A549 (cell line): ENCODE measurements around the gene RHOT1.

Experiments used
- CHD2 ChIP-seq: fragments of 150-350 bp; IDR thresholded peaks from 2 replicates; pipeline ENCODE4 v1.6.1; 2014; ENCODE audit warnings: low read length; ENCODE audit not compliant: partially characterized antibody
- KDM5A ChIP-seq: fragments of 200-600 bp; sonication (generic); IDR thresholded peaks from 2 replicates; pipeline ENCODE4 v1.6.1; 2016; ENCODE audit warnings: antibody characterized with exemption, mild to moderate bottlenecking
- PHF8 ChIP-seq: fragments of 200-600 bp; sonication (generic); IDR thresholded peaks from 2 replicates; pipeline ENCODE4 v1.6.1; 2016; ENCODE audit warnings: low read depth, mild to moderate bottlenecking, antibody characterized with exemption, moderate library complexity, borderline replicate concordance
- POLR2A ChIP-seq: IDR thresholded peaks from 2 replicates; pipeline ENCODE4 v1.6.1; 2012; ENCODE audit warnings: mild to moderate bottlenecking, low read length
- SMC3 ChIP-seq: fragments of >200 bp; sonication (Bioruptor Twin); formaldehyde crosslinking; IDR thresholded peaks from 3 replicates; pipeline ENCODE4 v1.6.1; 2018; ENCODE audit warnings: inconsistent platforms
- TF ChIP-seq, protein P1 (sequence below): fragments of >200 bp; sonication (Bioruptor Twin); formaldehyde crosslinking; IDR thresholded peaks from 3 replicates; pipeline ENCODE4 v1.5.1; 2016
- TF ChIP-seq, protein P2 (sequence below): IDR thresholded peaks from 2 replicates; pipeline ENCODE4 v1.6.1; 2012

DNA sequence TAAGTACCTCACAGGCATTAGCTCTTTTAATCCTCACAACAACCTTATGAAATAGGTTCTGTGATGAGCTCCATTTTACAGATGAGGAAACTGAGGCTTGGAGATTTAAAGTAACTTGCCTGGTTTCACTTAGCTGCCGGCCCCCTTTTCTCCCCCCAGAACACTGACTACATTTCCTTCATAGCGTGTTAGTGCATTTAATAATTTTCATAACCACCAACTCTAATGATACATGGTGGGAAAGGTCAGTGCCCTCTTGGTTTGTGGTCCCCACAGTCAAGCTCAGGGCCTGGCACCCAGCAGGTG lies 16.5 kb upstream of the RHOT1 start:
- TF ChIP-seq, protein P1, sequence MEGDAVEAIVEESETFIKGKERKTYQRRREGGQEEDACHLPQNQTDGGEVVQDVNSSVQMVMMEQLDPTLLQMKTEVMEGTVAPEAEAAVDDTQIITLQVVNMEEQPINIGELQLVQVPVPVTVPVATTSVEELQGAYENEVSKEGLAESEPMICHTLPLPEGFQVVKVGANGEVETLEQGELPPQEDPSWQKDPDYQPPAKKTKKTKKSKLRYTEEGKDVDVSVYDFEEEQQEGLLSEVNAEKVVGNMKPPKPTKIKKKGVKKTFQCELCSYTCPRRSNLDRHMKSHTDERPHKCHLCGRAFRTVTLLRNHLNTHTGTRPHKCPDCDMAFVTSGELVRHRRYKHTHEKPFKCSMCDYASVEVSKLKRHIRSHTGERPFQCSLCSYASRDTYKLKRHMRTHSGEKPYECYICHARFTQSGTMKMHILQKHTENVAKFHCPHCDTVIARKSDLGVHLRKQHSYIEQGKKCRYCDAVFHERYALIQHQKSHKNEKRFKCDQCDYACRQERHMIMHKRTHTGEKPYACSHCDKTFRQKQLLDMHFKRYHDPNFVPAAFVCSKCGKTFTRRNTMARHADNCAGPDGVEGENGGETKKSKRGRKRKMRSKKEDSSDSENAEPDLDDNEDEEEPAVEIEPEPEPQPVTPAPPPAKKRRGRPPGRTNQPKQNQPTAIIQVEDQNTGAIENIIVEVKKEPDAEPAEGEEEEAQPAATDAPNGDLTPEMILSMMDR, result no peak
- TF ChIP-seq PHF8, result no peak
- no peak for TF ChIP-seq SMC3
- TF ChIP-seq KDM5A, result no peak
- no peak for TF ChIP-seq POLR2A
- TF ChIP-seq, protein P2, sequence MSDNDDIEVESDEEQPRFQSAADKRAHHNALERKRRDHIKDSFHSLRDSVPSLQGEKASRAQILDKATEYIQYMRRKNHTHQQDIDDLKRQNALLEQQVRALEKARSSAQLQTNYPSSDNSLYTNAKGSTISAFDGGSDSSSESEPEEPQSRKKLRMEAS, result no peak
- TF ChIP-seq CHD2, result no peak
